ENCODE data around the gene TMEM72. TPM values are rescaled to one million over a fixed set of nuclear protein-coding genes. Genes with fewer than 3 reads are reported as not detected.

TMEM72 gene
- total RNA-seq, 4 donors from 2014 or later = 0.35 TPM; not detected in 3

GRCh38 chr10:44962870-44963738 is 52.0 kb downstream of the TMEM72 start:
- H3K9me3 ChIP-seq = no peaks in the 10 kb centered on the region
- peaks cover 0 to 94% (median 47%) of the 10 kb centered on the region in 3 donors for H3K4me1 ChIP-seq
- H3K27me3 ChIP-seq = no peaks in the 10 kb centered on the region
- H3K4me3 ChIP-seq = peak overlapping the region in 1 of 2 donors; percentile 82
- peak overlapping the region in 3 of 4 donors; percentile 63 to 94 (median 94) for H3K27ac ChIP-seq
- TF ChIP-seq EP300 (IDR thresholded peaks at IDR 0.05) = no peak
- TF ChIP-seq POLR2AphosphoS5 (IDR thresholded peaks at IDR 0.05) = no peak
- TF ChIP-seq POLR2A (IDR thresholded peaks at IDR 0.05) = no peak
- peak in 3 of 4 experiments; percentile 17 to 30 (median 21) for TF ChIP-seq CTCF (IDR thresholded peaks at IDR 0.05)
- 70 to 86% methylated on average over 4 to 10 of the region's 19 CpGs for WGBS, 2 donors (ENCODE audit: low coverage in 1 of 2)
- H3K36me3 ChIP-seq = no peaks in the 10 kb centered on the region
- ATAC-seq = no peak

- peak overlapping the region in 1 of 2 donors; percentile 82 for H3K4me3 ChIP-seq
- ATAC-seq = peak; percentile 2
These were observed 52.9 kb downstream of the TMEM72 start for GRCh38 chr10:44963772-44964633.

GRCh38 chr10:44965104-44965503 is 54.0 kb downstream of the TMEM72 start:
- Histone ChIP-seq H3K4me1 (peaks cover 0 to 100% (median 45%) of the 10 kb centered on the region in 3 donors), H3K9me3 (no peaks in the 10 kb centered on the region), H3K27me3 (no peaks in the 10 kb centered on the region), H3K36me3 (peaks cover 0 to 7% of the 10 kb centered on the region in 2 donors), H3K4me3 (peak overlapping the region in 1 of 2 donors; percentile 12), H3K27ac (peak overlapping the region in 3 of 4 donors; percentile 50 to 94 (median 94))
- no peak for ATAC-seq
- 86 to 91% methylated on average over 1 of the region's 1 CpG for WGBS, 2 donors (ENCODE audit: low coverage in 1 of 2)
- TF ChIP-seq CTCF (IDR thresholded peaks at IDR 0.05) = no peak
- TF ChIP-seq EP300 (IDR thresholded peaks at IDR 0.05) = no peak
- no peak for TF ChIP-seq POLR2AphosphoS5 (IDR thresholded peaks at IDR 0.05)
- no peak for TF ChIP-seq POLR2A (IDR thresholded peaks at IDR 0.05)

More at GRCh38 chr10:44963772-44964633, 52.9 kb downstream of the TMEM72 start:
- no peaks in the 10 kb centered on the region for H3K9me3 ChIP-seq
- TF ChIP-seq POLR2AphosphoS5 (IDR thresholded peaks at IDR 0.05) (peak; percentile 63), POLR2A (IDR thresholded peaks at IDR 0.05) (no peak)
- no peaks in the 10 kb centered on the region for H3K36me3 ChIP-seq
- H3K4me1 ChIP-seq = peaks cover 0 to 94% (median 49%) of the 10 kb centered on the region in 3 donors
- 64 to 65% methylated on average over 4 to 10 of the region's 15 CpGs for WGBS, 2 donors (ENCODE audit: low coverage in 1 of 2)
- no peaks in the 10 kb centered on the region for H3K27me3 ChIP-seq
- peak overlapping the region; percentile 9 to 94 (median 78) for H3K27ac ChIP-seq

GRCh38 chr10:44965651-44966097 is 54.5 kb downstream of the TMEM72 start:
- Histone ChIP-seq H3K9me3 (no peaks in the 10 kb centered on the region), H3K36me3 (peaks cover 0 to 13% of the 10 kb centered on the region in 2 donors), H3K27me3 (no peaks in the 10 kb centered on the region), H3K4me3 (peak overlapping the region in 1 of 2 donors; percentile 12), H3K4me1 (peaks cover 0 to 95% (median 40%) of the 10 kb centered on the region in 3 donors), H3K27ac (peak overlapping the region in 3 of 4 donors; percentile 41 to 94 (median 50))
- TF ChIP-seq POLR2AphosphoS5 (IDR thresholded peaks at IDR 0.05) = no peak
- 78 to 89% methylated on average over 2 to 4 of the region's 6 CpGs for WGBS, 2 donors (ENCODE audit: low coverage in 1 of 2)
- no peak for ATAC-seq

GRCh38 chr10:44966129-44966815 is 55.1 kb downstream of the TMEM72 start:
- Histone ChIP-seq H3K9me3 (no peaks in the 10 kb centered on the region), H3K4me1 (peaks cover 0 to 89% (median 40%) of the 10 kb centered on the region in 3 donors), H3K27me3 (no peaks in the 10 kb centered on the region), H3K4me3 (no peak overlapping the region), H3K36me3 (peaks cover 0 to 19% of the 10 kb centered on the region in 2 donors), H3K27ac (peak overlapping the region in 3 of 4 donors; percentile 41 to 94 (median 50))
- no peak for ATAC-seq
- 65 to 87% methylated on average over 3 to 8 of the region's 8 CpGs for WGBS, 2 donors (ENCODE audit: low coverage in 1 of 2)
- TF ChIP-seq CTCF (IDR thresholded peaks at IDR 0.05) (no peak), POLR2A (IDR thresholded peaks at IDR 0.05) (no peak)
